ENCODE results near the gene NCBP2L. TPM values are rescaled to one million over a fixed set of nuclear protein-coding genes. Genes with fewer than 3 reads are reported as not detected.

The NCBP2L gene
- total RNA-seq, 3 donors from 2014 or later (not counting 1 experiment from before 2014, with no cell fraction given), result 0.18 TPM; not detected in 2

GRCh38 chrX:107742700-107743191 lies 34.8 kb upstream of the NCBP2L start:
- WGBS (ENCODE audit: insufficient coverage), result 60% methylated on average over 23 of the region's 23 CpGs
- no peak for DNase-seq
- H3K4me3 ChIP-seq (ENCODE audit: low read length), result no peak overlapping the region

DNA sequence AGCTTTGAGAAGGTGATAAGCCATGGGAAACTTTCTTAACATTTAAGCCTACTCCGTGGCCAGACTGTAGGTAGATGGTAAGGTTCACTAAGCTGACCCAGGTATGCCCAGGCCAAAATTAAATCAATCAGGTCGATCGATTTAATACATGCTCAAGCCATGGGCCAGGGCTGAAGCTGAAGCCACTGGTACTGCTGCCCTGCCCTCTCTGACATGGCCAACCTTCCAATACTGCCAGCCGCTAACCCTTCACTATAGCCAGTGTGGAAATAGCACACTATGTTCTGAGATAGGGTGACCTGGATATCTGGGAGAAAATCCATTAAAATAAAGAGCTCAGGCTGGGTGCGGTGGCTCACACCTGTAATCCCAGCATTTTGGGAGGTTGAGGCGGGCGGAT lies 33.5 kb upstream of the NCBP2L start:
- Histone ChIP-seq H3K4me3 (ENCODE audit: low read length) (no peak overlapping the region), H3K27me3 (ENCODE audit: control insufficient read depth, insufficient read depth, low read length) (no peaks in the 10 kb centered on the region), H3K4me1 (ENCODE audit: control insufficient read depth, insufficient read depth, low read length) (peaks cover 29% of the 10 kb centered on the region), H3K9me3 (ENCODE audit: control insufficient read depth, insufficient read depth, low read length) (no peaks in the 10 kb centered on the region), H3K36me3 (ENCODE audit: control insufficient read depth, insufficient read depth, low read length) (no peaks in the 10 kb centered on the region), H3K27ac (ENCODE audit: low read length) (no peak overlapping the region)
- TF ChIP-seq, protein P1, sequence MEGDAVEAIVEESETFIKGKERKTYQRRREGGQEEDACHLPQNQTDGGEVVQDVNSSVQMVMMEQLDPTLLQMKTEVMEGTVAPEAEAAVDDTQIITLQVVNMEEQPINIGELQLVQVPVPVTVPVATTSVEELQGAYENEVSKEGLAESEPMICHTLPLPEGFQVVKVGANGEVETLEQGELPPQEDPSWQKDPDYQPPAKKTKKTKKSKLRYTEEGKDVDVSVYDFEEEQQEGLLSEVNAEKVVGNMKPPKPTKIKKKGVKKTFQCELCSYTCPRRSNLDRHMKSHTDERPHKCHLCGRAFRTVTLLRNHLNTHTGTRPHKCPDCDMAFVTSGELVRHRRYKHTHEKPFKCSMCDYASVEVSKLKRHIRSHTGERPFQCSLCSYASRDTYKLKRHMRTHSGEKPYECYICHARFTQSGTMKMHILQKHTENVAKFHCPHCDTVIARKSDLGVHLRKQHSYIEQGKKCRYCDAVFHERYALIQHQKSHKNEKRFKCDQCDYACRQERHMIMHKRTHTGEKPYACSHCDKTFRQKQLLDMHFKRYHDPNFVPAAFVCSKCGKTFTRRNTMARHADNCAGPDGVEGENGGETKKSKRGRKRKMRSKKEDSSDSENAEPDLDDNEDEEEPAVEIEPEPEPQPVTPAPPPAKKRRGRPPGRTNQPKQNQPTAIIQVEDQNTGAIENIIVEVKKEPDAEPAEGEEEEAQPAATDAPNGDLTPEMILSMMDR (IDR thresholded peaks at IDR 0.05), result no peak
- H3K27ac Mint-ChIP-seq, result no peak overlapping the region
- no peaks in the 10 kb centered on the region for H3K27me3 Mint-ChIP-seq (ENCODE audit: low read depth in 2 of 2)
- no peaks in the 10 kb centered on the region for H3K36me3 Mint-ChIP-seq
- whole genome bisulfite sequencing (ENCODE audit: insufficient coverage), result 100% methylated on average over 6 of the region's 7 CpGs
- no peak overlapping the region for H3K4me3 Mint-ChIP-seq
- no peaks in the 10 kb centered on the region for H3K9me3 Mint-ChIP-seq
- ATAC-seq (no peak), DNase-seq (no peak)
- H3K4me1 Mint-ChIP-seq, result peaks cover 28 to 29% of the 10 kb centered on the region in 2 donors
- intact Hi-C loops (cut with micrococcal nuclease), result loop anchor here (2.0 kb wide), 1 partner anchor 27 kb away; no protein-coding TSS in a partner anchor

More at GRCh38 chrX:107742700-107743191, 34.8 kb upstream of the NCBP2L start:
- no peaks in the 10 kb centered on the region for H3K36me3 Mint-ChIP-seq
- ATAC-seq, result no peak
- H3K4me1 Mint-ChIP-seq, result peaks cover 28 to 29% of the 10 kb centered on the region in 2 donors
- H3K4me1 ChIP-seq (ENCODE audit: control insufficient read depth, insufficient read depth, low read length), result peaks cover 29% of the 10 kb centered on the region
- H3K36me3 ChIP-seq (ENCODE audit: control insufficient read depth, insufficient read depth, low read length), result no peaks in the 10 kb centered on the region
- no peaks in the 10 kb centered on the region for H3K9me3 ChIP-seq (ENCODE audit: control insufficient read depth, insufficient read depth, low read length)
- TF ChIP-seq, protein P1 (IDR thresholded peaks at IDR 0.05), result no peak
- peak overlapping the region; percentile 85 for H3K4me3 Mint-ChIP-seq
- no peaks in the 10 kb centered on the region for H3K9me3 Mint-ChIP-seq
- no peaks in the 10 kb centered on the region for H3K27me3 Mint-ChIP-seq (ENCODE audit: low read depth in 2 of 2)
- H3K27me3 ChIP-seq (ENCODE audit: control insufficient read depth, insufficient read depth, low read length), result no peaks in the 10 kb centered on the region
- peak overlapping the region; percentile 62 for H3K27ac ChIP-seq (ENCODE audit: low read length)
- intact Hi-C loops (cut with micrococcal nuclease), result loop anchor here (1.0 to 2.0 kb wide), 2 partner anchors 26 to 69 kb away; no protein-coding TSS in a partner anchor
- H3K27ac Mint-ChIP-seq, result peak overlapping the region; percentile 91 to 94

GRCh38 chrX:107744868-107745267 lies 32.7 kb upstream of the NCBP2L start:
- H3K27ac ChIP-seq (ENCODE audit: low read length), result no peak overlapping the region
- H3K9me3 ChIP-seq (ENCODE audit: control insufficient read depth, insufficient read depth, low read length), result no peaks in the 10 kb centered on the region
- TF ChIP-seq, protein P1 (IDR thresholded peaks at IDR 0.05), result no peak
- Mint-ChIP-seq H3K36me3 (no peaks in the 10 kb centered on the region), H3K4me1 (peaks cover 28% of the 10 kb centered on the region in 2 donors), H3K27ac (no peak overlapping the region), H3K27me3 (ENCODE audit: low read depth in 2 of 2) (no peaks in the 10 kb centered on the region), H3K9me3 (no peaks in the 10 kb centered on the region), H3K4me3 (no peak overlapping the region)
- no peaks in the 10 kb centered on the region for H3K36me3 ChIP-seq (ENCODE audit: control insufficient read depth, insufficient read depth, low read length)
- H3K4me3 ChIP-seq (ENCODE audit: low read length), result no peak overlapping the region
- 95% methylated on average over 2 of the region's 2 CpGs for WGBS (ENCODE audit: insufficient coverage)
- intact Hi-C loops (cut with micrococcal nuclease), result no loop called here
- peaks cover 29% of the 10 kb centered on the region for H3K4me1 ChIP-seq (ENCODE audit: control insufficient read depth, insufficient read depth, low read length)
- H3K27me3 ChIP-seq (ENCODE audit: control insufficient read depth, insufficient read depth, low read length), result no peaks in the 10 kb centered on the region
- DNase-seq (no peak), ATAC-seq (no peak)
